ENCODE results near the gene SNAI3.

SNAI3 gene

GRCh38 chr16:88631920-88632586 is 54.3 kb downstream of the SNAI3 start:
- no peak for DNase-seq

GRCh38 chr16:88631384-88631783 is 54.9 kb downstream of the SNAI3 start:
- no peak for DNase-seq

GRCh38 chr16:88630941-88631340 is 55.4 kb downstream of the SNAI3 start:
- DNase-seq, result no peak

- DNase-seq, result no peak
Measured at GRCh38 chr16:88630433-88630832, 55.9 kb downstream of the SNAI3 start.

GRCh38 chr16:88629835-88630234 is 56.5 kb downstream of the SNAI3 start:
- no peak for DNase-seq

GRCh38 chr16:88628512-88628974 is 57.8 kb downstream of the SNAI3 start:
- no peak for DNase-seq

Measured in effector CD4-positive, alpha-beta T cell (primary cell).